ENCODE measurements around the gene SSH3.
A peak's percentile ranks its signal among the peaks of the same experiment; 100 is the strongest.
"Not testable (repeated sequence)": the region's sequence is repeated elsewhere in the genome, so short reads cannot be mapped to it uniquely, and the experiment has no call there.

The SSH3 gene, protein sequence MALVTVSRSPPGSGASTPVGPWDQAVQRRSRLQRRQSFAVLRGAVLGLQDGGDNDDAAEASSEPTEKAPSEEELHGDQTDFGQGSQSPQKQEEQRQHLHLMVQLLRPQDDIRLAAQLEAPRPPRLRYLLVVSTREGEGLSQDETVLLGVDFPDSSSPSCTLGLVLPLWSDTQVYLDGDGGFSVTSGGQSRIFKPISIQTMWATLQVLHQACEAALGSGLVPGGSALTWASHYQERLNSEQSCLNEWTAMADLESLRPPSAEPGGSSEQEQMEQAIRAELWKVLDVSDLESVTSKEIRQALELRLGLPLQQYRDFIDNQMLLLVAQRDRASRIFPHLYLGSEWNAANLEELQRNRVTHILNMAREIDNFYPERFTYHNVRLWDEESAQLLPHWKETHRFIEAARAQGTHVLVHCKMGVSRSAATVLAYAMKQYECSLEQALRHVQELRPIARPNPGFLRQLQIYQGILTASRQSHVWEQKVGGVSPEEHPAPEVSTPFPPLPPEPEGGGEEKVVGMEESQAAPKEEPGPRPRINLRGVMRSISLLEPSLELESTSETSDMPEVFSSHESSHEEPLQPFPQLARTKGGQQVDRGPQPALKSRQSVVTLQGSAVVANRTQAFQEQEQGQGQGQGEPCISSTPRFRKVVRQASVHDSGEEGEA

DNA sequence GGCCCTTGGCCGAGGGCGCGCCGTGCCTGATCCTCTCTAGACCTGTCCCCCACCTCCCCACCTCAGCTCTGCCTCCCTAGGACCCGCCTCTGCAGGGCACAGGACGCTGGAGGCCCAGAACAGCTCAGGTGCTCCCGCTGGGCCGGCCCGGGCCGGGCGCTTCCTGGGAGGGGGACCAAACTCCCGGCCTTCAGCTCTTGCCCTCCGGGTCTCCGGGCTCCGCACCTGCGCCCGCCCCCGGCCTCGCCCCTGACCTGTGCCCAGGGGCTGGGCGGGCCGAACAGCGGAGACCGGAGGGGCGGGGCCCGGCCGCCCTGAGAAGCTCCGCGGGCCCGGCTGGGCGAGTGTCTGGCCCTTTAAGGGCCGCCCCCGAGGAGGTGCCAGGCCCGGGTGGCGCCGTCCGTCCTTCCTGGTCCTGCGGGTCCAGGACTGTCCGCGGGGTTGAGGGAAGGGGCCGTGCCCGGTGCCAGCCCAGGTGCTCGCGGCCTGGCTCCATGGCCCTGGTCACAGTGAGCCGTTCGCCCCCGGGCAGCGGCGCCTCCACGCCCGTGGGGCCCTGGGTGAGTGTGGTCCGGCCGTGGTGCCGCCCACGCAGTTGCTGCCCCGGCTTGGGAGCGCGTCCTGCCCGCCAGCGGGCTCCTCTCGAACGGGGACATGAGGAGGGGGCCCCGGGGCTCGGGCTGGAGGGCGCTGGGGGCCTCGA, at the start of gene SSH3:
Gene SSH3 (plus strand): TSS at position 399 of the 703 bp plus-strand sequence. CDS start 96 bp downstream, at position 495.
- DNase-seq (ENCODE audit: low read depth in 2 of 2): no peak

DNA sequence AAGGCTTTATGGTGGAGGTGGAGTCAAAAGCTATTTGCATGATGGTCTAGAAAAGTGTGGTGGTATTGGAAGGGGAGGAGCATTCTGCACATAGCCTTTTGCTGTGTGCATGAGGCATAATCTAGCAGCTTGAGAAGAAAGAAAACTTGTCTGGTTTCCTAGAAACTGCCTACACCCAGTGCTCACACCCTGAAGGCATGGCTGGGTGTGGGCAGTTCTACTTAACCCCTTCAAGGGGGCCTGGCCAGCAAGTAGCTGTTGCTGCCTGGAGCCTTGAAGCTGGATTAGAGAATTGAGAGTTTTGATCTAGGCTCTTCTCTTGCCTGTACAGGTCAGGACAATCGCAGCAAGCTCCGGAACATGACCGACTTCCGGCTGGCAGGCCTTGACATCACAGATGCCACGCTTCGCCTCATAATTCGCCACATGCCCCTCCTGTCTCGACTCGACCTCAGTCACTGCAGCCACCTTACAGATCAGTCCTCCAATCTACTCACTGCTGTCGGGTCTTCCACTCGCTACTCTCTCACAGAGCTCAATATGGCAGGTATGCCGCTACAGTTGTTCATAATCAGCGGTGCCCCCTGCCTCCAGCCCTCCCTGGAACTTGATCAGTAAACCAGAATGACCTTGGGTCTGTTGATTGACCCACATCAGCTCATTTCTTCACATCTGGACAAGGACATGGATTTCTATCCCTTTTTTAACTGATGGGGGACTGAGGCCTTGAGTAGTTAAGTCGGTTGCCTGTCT, 49.3 kb upstream of the SSH3 start:
- no peak for DNase-seq (ENCODE audit: low read depth in 2 of 2)

DNA sequence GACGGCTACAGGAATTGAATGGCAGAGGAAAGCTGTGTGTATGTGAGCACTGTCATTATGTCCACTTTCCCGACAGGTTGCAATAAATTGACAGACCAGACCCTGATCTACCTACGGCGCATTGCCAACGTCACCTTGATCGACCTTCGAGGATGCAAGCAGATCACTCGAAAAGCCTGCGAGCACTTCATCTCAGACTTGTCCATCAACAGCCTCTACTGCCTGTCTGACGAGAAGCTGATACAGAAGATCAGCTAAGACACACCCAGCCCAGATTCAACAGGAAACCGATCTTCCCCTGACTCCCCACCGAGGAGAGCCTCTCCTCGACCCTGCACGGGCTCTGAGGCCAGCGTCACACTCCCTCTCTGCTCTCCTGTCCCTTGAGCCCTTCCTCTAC, 48.5 kb upstream of the SSH3 start:
- no peak for DNase-seq (ENCODE audit: low read depth in 2 of 2)

DNA sequence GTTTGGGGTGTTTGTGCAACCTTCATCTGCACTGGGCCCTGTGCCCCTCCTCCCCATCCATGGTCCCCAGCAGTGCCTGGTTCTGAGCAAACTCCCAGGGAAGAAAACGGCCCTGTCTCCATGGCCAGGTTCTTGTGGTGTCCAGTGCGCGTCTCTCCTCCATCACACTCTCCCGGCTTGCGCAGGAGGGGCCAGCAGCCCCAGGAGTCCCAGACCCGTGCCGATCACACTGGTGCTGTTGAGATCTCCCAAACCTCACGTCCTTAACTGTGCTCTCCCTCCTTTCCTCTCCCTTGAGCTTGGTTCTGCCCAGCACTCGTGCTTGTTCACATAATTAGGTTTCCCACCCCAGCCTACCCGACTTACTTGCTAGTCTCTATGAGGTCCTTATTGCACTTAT, 48.0 kb upstream of the SSH3 start:
- no peak for DNase-seq (ENCODE audit: low read depth in 2 of 2)

DNA sequence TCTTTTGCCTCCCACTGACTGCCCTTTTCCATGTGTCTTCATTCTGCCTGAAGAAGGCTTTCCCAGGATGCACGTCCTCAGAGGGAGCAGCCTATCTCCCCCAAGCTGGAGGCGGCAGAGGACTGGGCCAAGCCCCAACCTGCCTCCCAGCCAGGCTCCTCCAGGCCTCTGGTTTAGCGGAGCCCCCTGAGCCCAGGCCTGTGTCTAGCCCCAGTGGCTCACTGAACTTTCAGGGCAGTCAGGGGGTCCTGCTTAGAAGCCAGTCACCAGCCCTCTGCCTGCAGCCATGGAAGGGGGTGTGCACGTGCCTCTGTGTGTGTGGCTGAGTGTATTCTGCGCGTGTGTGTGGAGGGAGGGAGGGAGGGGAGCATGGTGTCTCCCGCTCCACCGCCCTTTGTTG, 47.5 kb upstream of the SSH3 start:
- no peak for DNase-seq (ENCODE audit: low read depth in 2 of 2)

DNA sequence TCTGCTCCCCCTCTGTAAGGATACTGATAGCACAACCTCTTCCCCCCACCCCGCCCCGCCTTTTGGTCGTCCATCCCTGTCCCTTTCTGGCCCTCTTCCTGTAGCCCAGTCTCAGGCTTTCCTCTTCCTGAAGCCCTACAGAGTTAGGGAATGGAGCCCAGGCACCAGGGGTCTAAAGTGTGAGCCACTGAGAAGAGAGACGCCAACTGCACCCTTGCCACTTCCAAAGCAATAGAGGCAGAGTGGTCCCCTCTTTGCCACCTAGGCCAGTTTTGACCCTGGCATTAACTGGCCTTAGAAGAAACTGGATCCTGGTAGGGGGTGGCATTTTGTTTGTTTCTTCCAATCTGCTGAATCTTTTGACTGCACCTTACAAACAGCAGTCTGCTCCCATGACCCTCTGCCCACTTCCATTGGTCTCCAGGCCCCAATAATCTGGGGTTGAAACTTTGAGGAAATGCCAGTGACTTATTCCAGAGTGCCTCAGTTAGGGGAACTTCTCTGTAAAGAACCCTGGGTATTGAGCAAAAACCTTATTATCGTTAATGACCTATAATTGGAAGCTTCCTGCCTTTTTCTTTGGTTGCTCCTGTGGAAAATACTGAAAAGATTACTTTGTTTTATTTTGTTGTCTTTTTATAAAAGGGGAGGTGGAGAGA, 46.7 kb upstream of the SSH3 start:
- DNase-seq (ENCODE audit: low read depth in 2 of 2): no peak

DNA sequence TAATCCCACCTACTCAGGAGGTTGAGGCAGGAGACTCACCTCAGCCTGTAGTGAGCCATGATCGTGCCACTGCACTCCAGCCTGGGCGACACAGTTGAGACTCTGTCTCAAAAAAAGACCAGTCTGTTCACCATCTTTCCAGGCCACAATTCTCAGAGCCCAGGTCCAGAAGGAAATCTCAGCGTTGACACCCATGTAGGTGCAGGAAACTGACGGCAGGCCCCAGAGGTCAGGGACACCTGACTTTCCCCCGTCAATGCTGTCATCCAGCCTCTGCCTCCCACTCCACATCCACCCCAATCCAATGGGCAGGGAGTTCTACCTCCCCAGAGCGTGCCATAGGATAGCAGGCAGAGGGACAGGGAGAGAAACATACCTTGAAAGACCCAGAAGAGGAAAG, 42.9 kb upstream of the SSH3 start:
- DNase-seq (ENCODE audit: low read depth in 2 of 2): no peak

DNA sequence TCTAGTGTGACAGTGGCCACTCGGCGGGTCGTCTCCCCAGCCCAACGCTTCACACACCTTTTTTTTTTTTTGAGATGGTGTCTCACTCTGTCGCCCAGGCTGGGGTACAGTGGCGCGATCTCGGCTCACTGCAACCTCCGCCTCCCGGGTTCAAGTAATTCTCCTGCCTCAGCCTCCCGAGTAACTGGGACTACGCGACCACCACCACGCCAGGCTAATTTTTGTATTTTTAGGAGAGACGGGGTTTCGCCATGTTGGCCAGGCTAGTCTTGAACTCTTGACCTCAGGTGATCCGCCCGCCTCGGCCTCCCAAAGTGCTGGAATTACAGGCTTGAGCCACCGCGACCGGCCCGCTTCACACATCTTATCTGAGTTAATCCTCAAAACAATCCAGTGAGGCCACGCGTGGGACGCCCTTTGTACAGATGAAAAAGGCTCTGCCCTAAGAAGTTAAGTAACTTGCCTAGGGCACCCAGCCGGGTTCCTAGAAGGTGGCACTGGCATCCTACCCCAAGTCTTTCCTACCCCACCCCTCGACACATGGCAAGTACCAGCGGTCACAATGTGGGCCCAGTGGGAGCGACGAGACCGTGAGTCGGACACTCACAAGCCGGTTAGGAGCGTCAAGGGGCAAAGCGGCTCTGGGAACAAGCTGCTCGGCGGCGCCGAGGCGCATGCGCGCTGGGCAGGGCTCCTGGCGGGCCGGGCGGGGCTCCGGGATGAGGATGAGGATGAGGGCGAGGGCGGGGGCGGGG, 42.3 kb upstream of the SSH3 start:
- not testable (repeated sequence) for DNase-seq (ENCODE audit: low read depth in 2 of 2)

DNA sequence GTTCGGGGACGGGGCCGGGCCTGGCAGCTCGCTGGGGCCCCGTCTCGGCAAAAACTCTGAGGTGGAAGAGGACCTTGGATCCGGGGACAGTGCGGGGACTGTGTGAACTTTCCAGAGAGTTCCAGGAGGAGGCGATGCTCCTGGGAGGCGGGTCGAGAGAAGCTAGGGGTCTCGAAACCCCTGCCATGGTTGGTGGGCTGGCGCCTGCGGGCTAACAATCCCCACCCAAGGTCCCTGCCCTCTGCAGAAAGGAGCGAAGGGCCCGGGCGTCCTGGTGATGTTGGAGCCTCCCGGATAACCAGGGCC, 41.7 kb upstream of the SSH3 start:
- DNase-seq (ENCODE audit: low read depth in 2 of 2): no peak

DNA sequence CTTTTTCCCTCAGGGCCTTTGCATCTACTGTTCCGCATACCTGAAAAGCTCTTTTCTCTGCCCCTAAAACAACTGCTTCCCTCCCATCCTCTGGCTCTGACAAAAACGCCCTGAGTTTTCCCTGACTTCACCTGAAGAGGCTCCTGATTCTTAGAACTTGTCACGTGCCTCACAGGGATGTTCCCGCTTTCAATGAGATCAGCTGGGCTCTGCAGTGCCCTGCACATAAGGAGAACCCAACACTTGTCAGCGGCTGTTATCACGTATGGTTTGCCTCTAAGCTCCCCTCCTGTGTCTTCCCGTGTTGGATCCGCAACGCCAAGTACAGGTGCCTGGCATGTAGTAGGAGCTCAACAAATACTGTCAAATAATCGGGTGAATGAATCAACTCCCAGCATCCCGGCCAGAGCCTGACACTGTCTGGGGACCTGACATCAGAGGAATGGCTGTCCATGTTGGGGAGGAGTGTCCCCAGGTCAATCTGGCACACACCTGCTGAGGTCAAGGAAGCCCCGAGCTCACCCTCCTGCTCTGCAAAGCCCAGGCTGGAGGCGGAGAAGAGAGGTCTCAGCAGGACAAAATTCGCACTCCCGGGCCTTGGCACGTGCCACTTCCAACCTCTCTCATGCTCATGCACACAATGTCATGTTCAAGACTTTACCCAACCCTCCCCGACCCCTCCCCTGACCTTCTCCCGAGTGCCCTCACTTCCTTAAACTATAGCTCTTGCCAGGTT, 41.2 kb upstream of the SSH3 start:
- no peak for DNase-seq (ENCODE audit: low read depth in 2 of 2)

DNA sequence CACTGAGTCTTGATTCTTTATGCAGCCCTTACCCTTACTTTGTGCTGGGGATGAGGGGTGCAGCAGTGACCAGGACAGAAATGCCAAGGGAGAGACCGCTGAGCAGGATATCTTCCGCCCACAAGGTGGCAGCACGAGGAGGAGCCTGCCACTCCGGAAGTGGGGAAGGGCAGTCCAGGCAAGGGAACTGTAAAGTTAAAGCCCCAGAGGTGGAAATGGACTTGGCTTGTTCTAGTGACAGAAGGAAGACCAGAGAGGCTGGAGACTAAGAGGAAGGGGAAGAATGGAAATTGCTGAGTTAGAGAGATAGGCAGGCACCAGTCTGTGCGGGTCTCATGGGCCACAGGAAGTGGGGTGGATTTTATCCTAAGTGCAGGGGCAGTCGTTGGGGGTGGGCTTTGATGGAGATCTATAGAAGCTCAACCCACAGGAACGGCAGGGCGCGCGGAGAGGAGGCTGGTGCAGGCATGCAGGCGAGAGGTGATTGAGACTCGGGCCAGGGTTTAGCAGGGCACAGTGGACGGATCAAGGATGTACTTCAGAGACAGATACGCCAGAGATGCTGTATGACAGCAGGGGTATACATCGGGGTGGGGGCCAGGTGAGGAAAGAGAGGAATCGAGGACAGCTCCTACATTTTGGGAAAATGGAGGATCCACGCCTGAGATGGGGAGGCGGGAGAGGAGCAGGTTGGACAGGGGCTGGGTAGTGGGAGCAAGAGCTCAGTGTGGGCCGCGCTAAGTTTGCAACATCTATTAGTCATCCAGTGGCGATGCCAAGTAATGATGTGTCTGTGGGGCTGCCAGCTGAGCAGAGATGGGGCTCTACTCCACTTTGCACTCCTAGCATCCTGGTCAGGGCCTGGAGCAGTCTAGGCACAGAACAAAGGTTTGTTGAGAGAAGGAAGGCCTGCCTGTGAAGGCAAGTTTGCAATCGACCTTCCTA, 40.3 kb upstream of the SSH3 start:
- peak in 1 of 2 donors; percentile 36 for DNase-seq (ENCODE audit: low read depth in 2 of 2)

DNA sequence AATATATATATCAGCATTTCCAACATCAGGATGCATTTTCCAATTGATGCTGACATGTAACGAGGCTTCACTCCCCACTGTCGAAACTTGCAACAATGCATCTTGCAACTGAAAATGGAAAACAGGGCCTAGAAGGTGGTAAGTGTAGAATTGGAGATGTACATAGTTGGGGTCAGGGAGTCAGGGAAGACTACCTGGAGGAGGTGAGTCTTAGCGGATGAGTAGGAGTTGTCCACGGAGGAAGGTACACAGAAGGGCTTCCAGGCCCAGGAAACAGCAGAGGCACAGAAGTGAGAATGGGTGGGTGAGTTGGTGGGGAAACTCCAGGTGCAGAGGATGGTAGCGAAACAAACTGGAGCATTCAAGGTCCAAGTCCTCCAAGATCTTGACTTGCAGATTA, 39.1 kb upstream of the SSH3 start:
- no peak for DNase-seq (ENCODE audit: low read depth in 2 of 2)

DNA sequence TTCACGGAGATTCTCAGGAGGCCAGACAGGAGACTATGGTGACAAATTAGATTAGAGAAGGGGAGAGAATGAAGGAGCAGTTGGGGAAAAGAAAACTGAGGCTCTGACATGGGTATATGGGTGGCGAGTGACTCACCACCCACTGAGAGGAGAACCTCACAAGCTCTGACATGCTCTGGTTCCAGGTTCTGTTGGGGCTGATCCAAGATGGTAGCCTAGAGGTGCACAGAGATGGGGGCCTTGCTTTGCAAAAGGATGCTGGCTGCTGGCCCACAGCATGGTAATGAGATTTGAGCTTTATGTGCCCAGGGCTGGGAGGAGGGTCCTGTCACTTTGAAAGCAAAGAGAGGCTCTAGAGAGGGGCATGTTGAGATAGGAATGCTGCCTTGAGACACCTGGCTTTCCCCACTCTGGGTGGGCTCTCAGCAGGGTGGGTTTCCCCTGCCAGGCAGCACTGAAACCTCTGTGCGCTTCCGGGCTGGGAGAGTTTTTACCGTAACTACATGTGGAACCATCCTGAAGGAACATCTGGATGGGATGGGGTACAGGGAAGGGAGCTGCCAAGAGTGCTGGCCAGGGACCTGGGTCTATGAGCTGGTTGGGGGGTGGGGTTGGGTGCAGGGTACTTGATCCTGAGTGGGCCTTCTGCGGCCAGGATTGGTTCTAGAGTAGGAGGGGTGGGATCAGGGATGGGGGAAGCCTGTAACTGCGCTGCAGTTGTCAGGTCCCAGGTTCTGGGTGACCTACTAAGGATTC, 38.3 kb upstream of the SSH3 start:
- no peak for DNase-seq (ENCODE audit: low read depth in 2 of 2)

DNA sequence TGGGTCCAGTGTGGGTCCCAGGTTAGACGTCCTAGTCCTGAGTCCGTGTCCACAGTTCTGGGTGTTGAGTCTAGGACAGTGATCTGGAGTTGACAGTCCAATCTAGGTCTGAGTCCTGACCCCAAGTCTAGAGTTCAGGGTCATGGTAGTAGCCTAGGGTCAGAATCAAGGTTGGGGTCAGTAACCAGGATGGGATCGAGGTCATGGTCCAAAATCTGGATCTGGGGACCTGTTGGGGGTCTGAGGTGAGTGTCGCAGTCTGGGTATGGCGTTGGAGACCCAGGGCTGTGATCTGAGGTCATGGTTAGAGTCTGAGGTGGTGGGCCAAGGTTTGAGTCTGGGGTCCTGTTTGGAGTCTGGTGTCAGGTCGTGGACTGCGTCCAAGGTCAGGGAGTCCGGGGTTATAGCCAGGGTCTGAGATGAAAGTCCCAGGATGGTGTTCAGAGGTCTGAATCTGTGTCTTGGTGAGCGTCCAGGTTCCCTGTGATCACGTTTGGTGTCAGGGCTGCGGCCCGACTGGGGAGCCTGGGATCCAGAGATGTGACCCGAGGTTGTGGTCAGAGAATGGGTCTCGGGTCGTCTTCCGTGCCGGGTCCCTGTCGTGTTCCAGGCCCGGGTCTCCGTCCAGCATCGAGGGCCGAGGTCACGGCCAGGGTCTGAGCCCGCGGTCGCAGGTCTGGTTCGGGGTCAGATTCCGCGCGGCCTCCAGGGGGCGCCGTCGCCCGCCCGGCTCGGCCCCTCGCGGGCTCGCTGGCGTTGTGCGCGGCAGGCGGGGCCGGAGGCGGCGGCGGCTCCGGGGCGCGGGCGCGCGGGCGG, 37.5 kb upstream of the SSH3 start:
- DNase-seq (ENCODE audit: low read depth in 2 of 2): peak; percentile 43 to 55

DNA sequence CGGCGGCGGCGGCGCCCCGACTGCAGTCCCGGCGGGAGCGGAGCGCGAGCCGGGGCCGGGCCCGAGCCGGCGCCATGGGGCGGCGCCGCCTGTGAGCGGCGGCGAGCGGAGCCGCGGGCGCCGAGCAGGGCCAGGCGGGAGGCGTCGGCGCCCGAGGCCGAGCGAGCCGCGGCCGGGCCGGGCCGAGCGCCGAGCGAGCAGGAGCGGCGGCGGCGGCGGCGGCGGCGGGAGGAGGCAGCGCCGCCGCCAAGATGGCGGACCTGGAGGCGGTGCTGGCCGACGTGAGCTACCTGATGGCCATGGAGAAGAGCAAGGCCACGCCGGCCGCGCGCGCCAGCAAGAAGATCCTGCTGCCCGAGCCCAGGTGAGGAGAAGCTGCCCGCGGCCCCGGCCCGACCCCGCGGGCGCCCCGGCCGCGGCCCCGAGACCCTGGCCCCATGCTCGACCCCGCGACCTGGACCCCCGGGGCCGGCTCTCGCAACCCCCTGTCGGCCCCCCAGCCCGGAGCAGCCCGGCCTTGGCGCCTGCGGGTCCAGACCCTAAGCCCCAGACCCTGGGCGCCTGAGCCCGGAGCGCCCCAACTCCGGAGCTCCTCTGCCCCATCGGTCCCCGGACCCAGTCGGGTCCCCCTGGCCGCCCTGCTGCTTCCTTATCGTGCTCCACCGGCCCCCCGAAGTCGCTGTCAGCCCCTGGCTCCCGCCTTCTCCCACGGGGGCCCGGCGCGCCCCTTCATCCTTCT, 36.7 kb upstream of the SSH3 start, which contains the start of gene GRK2:
Gene GRK2 (plus strand): TSS at position 25 of the 739 bp plus-strand sequence. CDS start 227 bp downstream, at position 252.
- DNase-seq (ENCODE audit: low read depth in 2 of 2): no peak

All from activated CD8-positive, alpha-beta memory T cell treated with anti-CD3 and anti-CD28 coated beads for 4 hours (primary cell).